K562 (cell line): ENCODE data around the gene MBD3. TPM values are rescaled to one million over a fixed set of nuclear protein-coding genes. Genes with fewer than 3 reads are reported as not detected.

Experiments
- ADNP ChIP-seq: fragments of 200-800 bp; sonication (Bioruptor generic); IDR thresholded peaks from 2 replicates; pipeline ENCODE4 v1.6.1; 2016; ENCODE audit warnings: missing genetic modification characterization, missing compliant biosample characterization
- BRF1 ChIP-seq: IDR thresholded peaks from 3 replicates; pipeline ENCODE4 v1.6.1; 2011; ENCODE audit warnings: borderline replicate concordance, mild to moderate bottlenecking; ENCODE audit not compliant: insufficient read length; ENCODE audit errors: extremely low read depth
- CTCFL ChIP-seq: IDR thresholded peaks from 2 replicates; pipeline ENCODE4 v1.6.1; 2011; ENCODE audit warnings: borderline replicate concordance, low read depth, mild to moderate bottlenecking, moderate library complexity, low read length; ENCODE audit not compliant: insufficient read depth, poor library complexity, severe bottlenecking
- DIDO1 ChIP-seq: fragments of 450-650 bp; IDR thresholded peaks from 2 replicates; pipeline ENCODE4 v1.6.1; 2016; ENCODE audit warnings: low read depth, missing biosample characterization, missing genetic modification characterization
- EP300 ChIP-seq: IDR thresholded peaks from 2 replicates; pipeline ENCODE4 v1.6.1; 2012; ENCODE audit warnings: low read length, improper control_type of control experiment
- HES1 ChIP-seq: fragments of 450-650 bp; IDR thresholded peaks from 2 replicates; pipeline ENCODE4 v1.6.1; 2016; ENCODE audit warnings: low read depth, mild to moderate bottlenecking, moderate library complexity
- HLTF ChIP-seq: fragments of 450-650 bp; IDR thresholded peaks from 2 replicates; pipeline ENCODE4 v1.6.1; 2016
- POLR2AphosphoS2 ChIP-seq: IDR thresholded peaks from 2 replicates; pipeline ENCODE4 v1.6.1; 2012; ENCODE audit warnings: low read length, improper control_type of control experiment
- PRPF4 ChIP-seq: fragments of 200-400 bp; formaldehyde crosslinking; IDR thresholded peaks from one replicate; pipeline ENCODE4 v1.6.1; 2017; ENCODE audit warnings: low read length, low read depth, mild to moderate bottlenecking; ENCODE audit not compliant: insufficient read depth, poor library complexity, severe bottlenecking
- PTTG1 ChIP-seq: fragments of 450-650 bp; IDR thresholded peaks from 2 replicates; pipeline ENCODE4 v1.6.1; 2016; ENCODE audit warnings: low read depth, mild to moderate bottlenecking, missing genetic modification characterization, missing compliant biosample characterization
- PURB ChIP-seq: sonication (generic); formaldehyde crosslinking; IDR thresholded peaks from 2 replicates; pipeline ENCODE4 v1.9.0; 2021; ENCODE audit warnings: low read depth, mild to moderate bottlenecking, missing genetic modification reagents
- SMARCA4 ChIP-seq: fragments of 450-650 bp; IDR thresholded peaks from 2 replicates; pipeline ENCODE4 v1.6.1; 2016
- SNAPC5 ChIP-seq: fragments of 250-450 bp; sonication (Bioruptor Pico); IDR thresholded peaks from 2 replicates; pipeline ENCODE4 v1.8.0; 2021; ENCODE audit warnings: moderate library complexity, mild to moderate bottlenecking, inconsistent platforms
- ZBTB9 ChIP-seq: fragments of 450-650 bp; formaldehyde crosslinking; IDR thresholded peaks from 2 replicates; pipeline ENCODE4 v1.4.0; 2020; ENCODE audit warnings: mild to moderate bottlenecking, moderate library complexity
- ZNF12 ChIP-seq: sonication (generic); formaldehyde crosslinking; IDR thresholded peaks from 2 replicates; pipeline ENCODE4 v1.4.0; 2020; ENCODE audit warnings: mild to moderate bottlenecking, missing genetic modification reagents
- ZNF134 ChIP-seq: fragments of 250-450 bp; sonication (Bioruptor Pico); conservative IDR thresholded peaks from 2 replicates; pipeline ENCODE4 v1.4.0; 2020
- polyA plus RNA-seq, 8 experiments: library from polyadenylated mRNA; depleted of rRNA in 4 of 8; stranded (reverse) in 5 of 8; unstranded in 3 of 8; fragments of >200 nt; fragmentation: Nextera tagmentation in 2 of 8; fragmentation: Illumina TruSeq in 1 of 8; extraction: Ambion mirVana in 2 of 8; extraction: Trizol in 1 of 8; gene quantifications; 2 replicates each; pipeline versions ENCODE4 v1.2.1 to v1.2.3, GENCODE V29; 2011 to 2014; ENCODE audit warnings: inconsistent platforms in 1 of 8, missing spikeins in 1 of 8
- total RNA-seq, 7 experiments: library from RNA; depleted of rRNA in 6 of 7; stranded (reverse); fragments of >200 nt in 6 of 7; fragmentation: Illumina TruSeq in 2 of 7; extraction: Trizol in 2 of 7; gene quantifications; 2 replicates each; pipeline versions ENCODE4 v1.2.1 to v1.2.3, GENCODE V29; 2011 to 2021; ENCODE audit warnings: low replicate concordance in 1 of 7

Gene MBD3
- total and polyA plus RNA-seq, 9 of the 15 experiments (the other 6 are each of a cell fraction or from before 2014, with no cell fraction given): 0.24 to 137 (median 30.9) TPM

GRCh38 chr19:1592024-1592754 is 476 bp downstream of the MBD3 start (continued):
- TF ChIP-seq POLR2AphosphoS2 (no peak; the same call in 1 of the 2 replicates), SNAPC5 (CRISPR knock-in tag) (no peak), DIDO1 (tag) (no peak), ZBTB9 (CRISPR knock-in tag) (peak; percentile 84), BRF1 (no peak), HLTF (no peak), CTCFL (peak; percentile 5), EP300 (no peak), PTTG1 (tag) (no peak), SMARCA4 (no peak), ADNP (tag) (no peak), HES1 (no peak), ZNF12 (CRISPR knock-in tag) (no peak), PURB (CRISPR knock-in tag) (no peak), PRPF4 (no peak), ZNF134 (CRISPR knock-in tag) (no peak)
